ENCODE data around the gene AQP1.

The AQP1 gene

GRCh38 chr7:30871655-30872054 lies 40.0 kb upstream of the AQP1 start:
- Histone ChIP-seq H3K4me1 (peaks cover 0 to 35% (median 9%) of the 10 kb centered on the region in 4 donors), H3K9me3 (no peaks in the 10 kb centered on the region), H3K27me3 (no peaks in the 10 kb centered on the region), H3K4me3 (no peak overlapping the region), H3K36me3 (peaks cover 14 to 59% (median 45%) of the 10 kb centered on the region in 3 donors), H3K27ac (no peak overlapping the region)
- DNase-seq: no peak
- intact Hi-C loops (cut with DNase I; ENCODE audit: low total_unique reads): no loop called here
- no peak for TF ChIP-seq CTCF (IDR thresholded peaks at IDR 0.05)

GRCh38 chr7:30873207-30873606 lies 38.4 kb upstream of the AQP1 start:
- intact Hi-C loops (cut with DNase I; ENCODE audit: low total_unique reads): no loop called here
- H3K27ac ChIP-seq: no peak overlapping the region
- H3K36me3 ChIP-seq: peaks cover 14 to 67% (median 45%) of the 10 kb centered on the region in 3 donors
- no peaks in the 10 kb centered on the region for H3K9me3 ChIP-seq
- H3K27me3 ChIP-seq: no peaks in the 10 kb centered on the region
- no peak overlapping the region for H3K4me3 ChIP-seq
- no peak for DNase-seq
- TF ChIP-seq CTCF (IDR thresholded peaks at IDR 0.05): no peak
- H3K4me1 ChIP-seq: peaks cover 0 to 33% (median 9%) of the 10 kb centered on the region in 4 donors

- Histone ChIP-seq H3K27ac (no peak overlapping the region), H3K27me3 (no peaks in the 10 kb centered on the region), H3K4me1 (peaks cover 0 to 28% (median 9%) of the 10 kb centered on the region in 4 donors), H3K9me3 (no peaks in the 10 kb centered on the region), H3K4me3 (no peak overlapping the region), H3K36me3 (peaks cover 14 to 69% (median 45%) of the 10 kb centered on the region in 3 donors)
- intact Hi-C loops (cut with DNase I; ENCODE audit: low total_unique reads): no loop called here
- TF ChIP-seq CTCF (IDR thresholded peaks at IDR 0.05): no peak
- no peak for DNase-seq
These were observed 38.0 kb upstream of the AQP1 start for GRCh38 chr7:30873656-30874055.

GRCh38 chr7:30874656-30875302 lies 36.9 kb upstream of the AQP1 start:
- intact Hi-C loops (cut with DNase I; ENCODE audit: low total_unique reads): no loop called here
- Histone ChIP-seq H3K27ac (no peak overlapping the region), H3K4me3 (no peak overlapping the region), H3K9me3 (no peaks in the 10 kb centered on the region), H3K4me1 (peaks cover 0 to 17% (median 6%) of the 10 kb centered on the region in 4 donors), H3K27me3 (no peaks in the 10 kb centered on the region), H3K36me3 (peaks cover 14 to 72% (median 45%) of the 10 kb centered on the region in 3 donors)
- DNase-seq: no peak
- no peak for TF ChIP-seq CTCF (IDR thresholded peaks at IDR 0.05)

GRCh38 chr7:30877015-30877769 lies 34.5 kb upstream of the AQP1 start:
- no peak for TF ChIP-seq CTCF (IDR thresholded peaks at IDR 0.05)
- DNase-seq: no peak
- no peaks in the 10 kb centered on the region for H3K9me3 ChIP-seq
- H3K36me3 ChIP-seq: peaks cover 14 to 61% (median 41%) of the 10 kb centered on the region in 3 donors
- no peak overlapping the region for H3K27ac ChIP-seq
- H3K4me3 ChIP-seq: no peak overlapping the region
- H3K4me1 ChIP-seq: peaks cover 0 to 3% (median 0%) of the 10 kb centered on the region in 4 donors
- no peaks in the 10 kb centered on the region for H3K27me3 ChIP-seq
- intact Hi-C loops (cut with DNase I; ENCODE audit: low total_unique reads): no loop called here
